Colonic mucosa (tissue), 4 donors: ENCODE data around the gene MARCHF9. TPM values are rescaled to one million over a fixed set of nuclear protein-coding genes. Genes with fewer than 3 reads are reported as not detected.

ENCODE experiments used
- DNase-seq: peaks from one replicate; pipeline ENCODE4 v3.0.0-alpha.2; 2020
- H3K27ac ChIP-seq: fragments of 200-600 bp; one replicate; pipeline ENCODE4 v1.8.0; 2021
- H3K27me3 ChIP-seq: fragments of 200-600 bp; one replicate; pipeline ENCODE4 v1.8.0; 2021
- H3K36me3 ChIP-seq: fragments of 200-600 bp; one replicate; pipeline ENCODE4 v1.8.0; 2021
- H3K4me1 ChIP-seq: fragments of 200-600 bp; one replicate; pipeline ENCODE4 v1.8.0; 2021; ENCODE audit warnings: mild to moderate bottlenecking
- H3K4me3 ChIP-seq: fragments of 200-600 bp; one replicate; pipeline ENCODE4 v1.8.0; 2021
- H3K9ac ChIP-seq, 2 donors: one replicate each; pipeline ENCODE4 v1.7.0; 2013; ENCODE audit warnings: control low read depth in 2 of 2, low read depth in 2 of 2, low read length in 2 of 2
- H3K9me3 ChIP-seq: fragments of 200-600 bp; one replicate; pipeline ENCODE4 v1.8.0; 2021
- intact Hi-C: fragments of 100-400 bp; cut with DNase I; formaldehyde crosslinking; loops from one replicate; pipeline ENCODE4 v1.14.1; 2022
- total RNA-seq, 2 donors: library from RNA; stranded (reverse); fragmentation: NEBNext Ultra II Directional in 1 of 2; extraction: Animal tissue kit (Norgen Biotek cat#: 25700) in 1 of 2; gene quantifications; one replicate each; pipeline ENCODE4 v1.2.1, GENCODE V29; 2021
- TF ChIP-seq, protein P1 (sequence below): fragments of 200-600 bp; IDR thresholded peaks from one replicate; pipeline ENCODE4 v1.8.0; 2022; ENCODE audit warnings: antibody characterized with exemption, mild to moderate bottlenecking
- donor health status: healthy.
- donor health status: DM: no; HTN: no; CAD: no.
- donor health status: DM: no; HTN: no; CAD: no.

MARCHF9 gene
- total RNA-seq, 2 donors from 2014 or later, result 10.6 to 14.3 TPM

DNA sequence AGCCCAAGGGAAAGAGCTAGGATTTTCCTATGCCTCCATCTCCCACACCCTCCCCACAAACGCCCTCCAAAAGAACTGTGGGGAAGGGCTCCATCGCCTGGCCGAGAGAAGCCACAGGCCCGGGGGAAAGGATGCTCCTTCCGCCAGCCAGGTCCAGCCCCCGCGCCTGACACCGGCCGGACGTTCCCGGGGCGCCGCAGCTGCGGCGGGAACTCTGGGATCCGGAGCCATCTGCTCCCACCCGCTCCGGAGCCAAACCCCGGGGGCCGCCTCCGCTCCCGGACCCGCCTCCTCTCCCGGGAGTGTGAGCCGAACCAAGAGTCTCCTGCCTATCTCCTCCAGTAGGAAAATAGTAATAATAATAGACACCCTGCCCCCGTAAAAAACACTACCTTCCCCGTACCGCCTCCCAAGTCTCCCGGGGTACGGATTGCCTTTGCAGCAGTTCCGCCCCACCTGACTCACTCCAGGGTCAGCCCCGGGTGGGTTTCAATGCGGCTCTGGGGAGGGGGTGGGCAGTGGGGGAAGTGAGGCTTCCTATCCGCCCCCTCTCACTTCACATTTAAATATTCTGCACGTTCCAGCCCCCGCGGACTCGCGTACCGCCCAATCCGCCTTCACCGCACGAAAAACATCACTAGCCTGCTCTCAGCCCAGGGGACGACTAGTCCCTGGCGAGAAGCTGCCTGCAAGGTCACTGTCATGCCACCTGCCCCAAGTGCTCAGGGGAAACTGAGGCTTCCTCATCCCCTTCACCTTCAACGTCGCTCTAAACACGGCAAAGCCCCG, 18.8 kb upstream of the MARCHF9 start:
- TF ChIP-seq, protein P1, sequence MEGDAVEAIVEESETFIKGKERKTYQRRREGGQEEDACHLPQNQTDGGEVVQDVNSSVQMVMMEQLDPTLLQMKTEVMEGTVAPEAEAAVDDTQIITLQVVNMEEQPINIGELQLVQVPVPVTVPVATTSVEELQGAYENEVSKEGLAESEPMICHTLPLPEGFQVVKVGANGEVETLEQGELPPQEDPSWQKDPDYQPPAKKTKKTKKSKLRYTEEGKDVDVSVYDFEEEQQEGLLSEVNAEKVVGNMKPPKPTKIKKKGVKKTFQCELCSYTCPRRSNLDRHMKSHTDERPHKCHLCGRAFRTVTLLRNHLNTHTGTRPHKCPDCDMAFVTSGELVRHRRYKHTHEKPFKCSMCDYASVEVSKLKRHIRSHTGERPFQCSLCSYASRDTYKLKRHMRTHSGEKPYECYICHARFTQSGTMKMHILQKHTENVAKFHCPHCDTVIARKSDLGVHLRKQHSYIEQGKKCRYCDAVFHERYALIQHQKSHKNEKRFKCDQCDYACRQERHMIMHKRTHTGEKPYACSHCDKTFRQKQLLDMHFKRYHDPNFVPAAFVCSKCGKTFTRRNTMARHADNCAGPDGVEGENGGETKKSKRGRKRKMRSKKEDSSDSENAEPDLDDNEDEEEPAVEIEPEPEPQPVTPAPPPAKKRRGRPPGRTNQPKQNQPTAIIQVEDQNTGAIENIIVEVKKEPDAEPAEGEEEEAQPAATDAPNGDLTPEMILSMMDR, result no peak
- intact Hi-C loops, result no loop called here
- H3K9ac ChIP-seq, result no peak overlapping the region
- peaks cover 58% of the 10 kb centered on the region for H3K27me3 ChIP-seq
- H3K4me3 ChIP-seq, result no peak overlapping the region
- H3K4me1 ChIP-seq, result peaks cover 5% of the 10 kb centered on the region
- no peak overlapping the region for H3K27ac ChIP-seq
- H3K36me3 ChIP-seq, result no peaks in the 10 kb centered on the region
- DNase-seq, result no peak
- H3K9me3 ChIP-seq, result no peaks in the 10 kb centered on the region

- DNase-seq, result no peak
- Histone ChIP-seq H3K4me3 (no peak overlapping the region), H3K9ac (no peak overlapping the region), H3K36me3 (no peaks in the 10 kb centered on the region), H3K27me3 (peaks cover 58% of the 10 kb centered on the region), H3K27ac (no peak overlapping the region), H3K4me1 (peaks cover 5% of the 10 kb centered on the region), H3K9me3 (no peaks in the 10 kb centered on the region)
- intact Hi-C loops, result no loop called here
- TF ChIP-seq, protein P1, result no peak
Measured at GRCh38 chr12:57736741-57737466, 18.0 kb upstream of the MARCHF9 start.

DNA sequence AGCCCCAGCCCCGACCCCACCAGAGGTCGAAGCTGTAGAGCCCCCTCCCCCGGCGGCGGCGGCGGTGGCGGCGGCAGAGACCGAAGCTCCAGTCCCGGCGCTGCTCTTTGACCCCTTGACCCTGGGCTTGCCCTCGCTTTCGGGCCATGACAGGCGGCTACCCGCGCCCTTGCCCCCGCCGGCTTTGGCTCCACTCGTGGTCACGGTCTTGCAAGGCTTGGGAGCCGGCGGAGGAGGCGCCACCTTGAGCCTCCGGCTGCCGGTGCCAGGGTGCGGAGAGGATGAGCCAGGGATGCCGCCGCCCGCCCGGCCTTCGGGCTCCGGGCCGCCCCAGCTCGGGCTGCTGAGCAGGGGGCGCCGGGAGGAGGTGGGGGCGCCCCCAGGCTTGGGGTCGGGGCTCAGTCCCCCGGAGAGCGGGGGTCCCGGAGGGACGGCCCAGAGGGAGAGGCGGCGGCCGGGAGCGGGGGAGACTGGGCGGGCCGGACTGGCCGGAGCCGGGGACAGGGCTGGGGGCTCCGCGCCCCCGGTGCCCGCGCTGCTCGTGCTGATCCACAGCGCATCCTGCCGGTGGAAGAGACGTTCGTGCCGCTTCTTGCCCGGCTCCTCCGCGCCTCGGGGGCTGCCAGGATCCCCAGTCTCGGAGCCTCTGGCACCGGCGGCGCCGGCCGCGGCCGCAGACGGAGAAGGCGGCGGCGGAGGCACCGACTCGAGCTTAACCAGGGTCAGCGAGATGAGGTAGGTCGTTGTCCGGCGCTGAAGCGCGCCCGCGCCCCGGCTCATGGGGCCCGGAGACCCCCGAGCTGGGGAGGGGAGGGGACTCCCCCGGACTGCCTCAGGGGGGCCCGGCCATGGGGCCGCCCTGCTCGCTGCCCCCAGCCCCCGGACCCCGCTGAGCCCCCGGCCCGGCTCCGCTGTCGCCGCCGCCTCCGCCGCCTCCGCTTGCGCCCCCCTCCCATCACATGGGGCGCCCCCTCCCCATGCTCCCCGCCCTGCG, 17.1 kb upstream of the MARCHF9 start:
- no peak for DNase-seq
- peak overlapping the region; percentile 5 for H3K4me3 ChIP-seq
- no peaks in the 10 kb centered on the region for H3K9me3 ChIP-seq
- H3K27me3 ChIP-seq, result peaks cover 58% of the 10 kb centered on the region
- intact Hi-C loops, result no loop called here
- TF ChIP-seq, protein P1, result no peak
- no peak overlapping the region for H3K9ac ChIP-seq
- H3K27ac ChIP-seq, result no peak overlapping the region
- peaks cover 5% of the 10 kb centered on the region for H3K4me1 ChIP-seq
- no peaks in the 10 kb centered on the region for H3K36me3 ChIP-seq

DNA sequence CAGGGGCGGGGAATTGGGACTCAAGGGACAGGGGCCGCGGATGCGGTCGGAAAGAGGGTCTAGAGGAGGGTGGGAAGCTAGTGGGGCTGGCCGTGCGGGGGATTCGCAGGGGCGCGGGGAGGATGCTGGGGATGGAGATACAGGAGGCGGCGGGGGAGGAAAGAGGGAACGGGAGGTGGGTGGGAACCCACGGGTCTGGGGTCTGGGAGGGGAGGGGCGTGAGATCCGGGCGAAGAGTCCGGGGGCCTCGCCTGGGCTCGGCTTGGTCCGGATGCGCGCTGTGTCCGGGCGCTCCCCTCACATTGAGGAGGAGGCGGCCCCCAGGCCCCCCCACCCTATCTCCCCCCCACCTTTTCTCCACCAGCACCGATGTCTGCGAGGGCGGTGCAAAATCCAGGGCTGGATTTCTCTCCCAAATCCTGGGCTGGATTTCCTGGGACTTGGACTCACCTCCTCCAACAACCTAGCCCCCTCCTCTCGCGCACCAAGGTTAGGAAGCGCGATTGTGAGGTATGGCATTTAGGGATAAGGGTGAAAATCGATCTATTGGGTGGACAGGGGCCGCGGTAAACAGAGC, 16.2 kb upstream of the MARCHF9 start, which contains the start of gene AGAP2:
Gene AGAP2 (minus strand): TSS at position 82 of the 577 bp plus-strand sequence. CDS start 496 bp downstream, outside the sequence.
- Histone ChIP-seq H3K4me3 (peak within 1 kb of the TSS; percentile 5), H3K27ac (no peak within 1 kb of the TSS), H3K4me1 (peaks cover 5% of the 10 kb centered on the region), H3K9ac (no peak within 1 kb of the TSS), H3K27me3 (peaks cover 58% of the 10 kb centered on the region), H3K36me3 (no peaks in the 10 kb centered on the region), H3K9me3 (no peaks in the 10 kb centered on the region)
- intact Hi-C loops, result no loop called here
- DNase-seq, result no peak
- TF ChIP-seq, protein P1, result no peak

DNA sequence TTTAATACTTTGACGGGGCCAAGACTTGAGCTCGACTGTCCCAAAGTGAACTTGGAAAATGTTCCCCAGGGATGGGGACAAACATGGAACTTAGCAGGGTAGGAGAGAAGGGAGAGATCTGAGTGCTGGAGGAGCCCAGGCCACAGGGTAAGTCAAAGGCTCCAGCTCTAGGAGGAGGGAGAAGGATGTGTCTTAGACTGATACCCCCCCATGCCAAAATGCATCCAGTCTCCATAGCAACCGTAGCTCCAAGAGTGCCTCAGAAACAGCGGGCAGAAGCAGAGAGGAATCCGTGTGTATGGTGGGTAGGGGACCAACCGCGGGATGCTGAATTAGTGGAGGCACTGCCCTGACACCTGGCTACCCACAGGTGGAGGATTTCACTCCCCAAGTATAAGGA, 15.5 kb upstream of the MARCHF9 start:
- H3K4me1 ChIP-seq, result peaks cover 5% of the 10 kb centered on the region
- H3K36me3 ChIP-seq, result no peaks in the 10 kb centered on the region
- no peaks in the 10 kb centered on the region for H3K9me3 ChIP-seq
- H3K4me3 ChIP-seq, result no peak overlapping the region
- TF ChIP-seq, protein P1, result no peak
- DNase-seq, result no peak
- peaks cover 58% of the 10 kb centered on the region for H3K27me3 ChIP-seq
- no peak overlapping the region for H3K27ac ChIP-seq
- H3K9ac ChIP-seq, result no peak overlapping the region
- intact Hi-C loops, result no loop called here
